ENCODE results near the gene OTOS. TPM values are rescaled to one million over a fixed set of nuclear protein-coding genes. Genes with fewer than 3 reads are reported as not detected.

Gene OTOS
- total RNA-seq, 1 donor from 2014 or later: not detected

- DNase-seq (ENCODE audit: low spot score, unreplicated experiment): no peak
- Mint-ChIP-seq H3K36me3 (ENCODE audit: insufficient read depth) (no peaks in the 10 kb centered on the region), H3K27me3 (peaks cover 36% of the 10 kb centered on the region), H3K27ac (no peak overlapping the region), H3K9me3 (ENCODE audit: low read depth) (no peaks in the 10 kb centered on the region), H3K4me3 (ENCODE audit: low read depth) (no peak overlapping the region), H3K4me1 (ENCODE audit: low read depth) (peaks cover 4% of the 10 kb centered on the region)
- no peak for TF ChIP-seq CTCF (IDR thresholded peaks at IDR 0.05; ENCODE audit: unreplicated experiment)
Measured at GRCh38 chr2:240179186-240179815, 38.8 kb upstream of the OTOS start.

- no peak for TF ChIP-seq CTCF (IDR thresholded peaks at IDR 0.05; ENCODE audit: unreplicated experiment)
- H3K4me3 Mint-ChIP-seq (ENCODE audit: low read depth): no peak overlapping the region
- no peak for DNase-seq (ENCODE audit: low spot score, unreplicated experiment)
- H3K36me3 Mint-ChIP-seq (ENCODE audit: insufficient read depth): no peaks in the 10 kb centered on the region
- no peak overlapping the region for H3K27ac Mint-ChIP-seq
- H3K4me1 Mint-ChIP-seq (ENCODE audit: low read depth): peaks cover 4% of the 10 kb centered on the region
- peaks cover 38% of the 10 kb centered on the region for H3K27me3 Mint-ChIP-seq
- no peaks in the 10 kb centered on the region for H3K9me3 Mint-ChIP-seq (ENCODE audit: low read depth)
Measured at GRCh38 chr2:240178564-240178963, 38.1 kb upstream of the OTOS start.

- H3K9me3 Mint-ChIP-seq (ENCODE audit: low read depth): peaks cover 3% of the 10 kb centered on the region
- no peak for TF ChIP-seq CTCF (IDR thresholded peaks at IDR 0.05; ENCODE audit: unreplicated experiment)
- H3K27ac Mint-ChIP-seq: no peak overlapping the region
- peaks cover 24% of the 10 kb centered on the region for H3K27me3 Mint-ChIP-seq
- H3K4me1 Mint-ChIP-seq (ENCODE audit: low read depth): peaks cover 6% of the 10 kb centered on the region
- H3K4me3 Mint-ChIP-seq (ENCODE audit: low read depth): no peak overlapping the region
- H3K36me3 Mint-ChIP-seq (ENCODE audit: insufficient read depth): no peaks in the 10 kb centered on the region
- no peak for DNase-seq (ENCODE audit: low spot score, unreplicated experiment)
Measured at GRCh38 chr2:240174496-240174895, 34.0 kb upstream of the OTOS start.

- H3K4me3 Mint-ChIP-seq (ENCODE audit: low read depth): no peak overlapping the region
- no peak for TF ChIP-seq CTCF (IDR thresholded peaks at IDR 0.05; ENCODE audit: unreplicated experiment)
- no peaks in the 10 kb centered on the region for H3K36me3 Mint-ChIP-seq (ENCODE audit: insufficient read depth)
- peaks cover 3% of the 10 kb centered on the region for H3K9me3 Mint-ChIP-seq (ENCODE audit: low read depth)
- peaks cover 24% of the 10 kb centered on the region for H3K27me3 Mint-ChIP-seq
- H3K27ac Mint-ChIP-seq: no peak overlapping the region
- H3K4me1 Mint-ChIP-seq (ENCODE audit: low read depth): peaks cover 6% of the 10 kb centered on the region
- DNase-seq (ENCODE audit: low spot score, unreplicated experiment): no peak
Measured at GRCh38 chr2:240172071-240172895, 31.8 kb upstream of the OTOS start.

GRCh38 chr2:240170883-240171282 lies 30.4 kb upstream of the OTOS start:
- Mint-ChIP-seq H3K27me3 (peaks cover 26% of the 10 kb centered on the region), H3K4me3 (ENCODE audit: low read depth) (no peak overlapping the region), H3K27ac (no peak overlapping the region), H3K9me3 (ENCODE audit: low read depth) (peaks cover 3% of the 10 kb centered on the region), H3K4me1 (ENCODE audit: low read depth) (peaks cover 2% of the 10 kb centered on the region), H3K36me3 (ENCODE audit: insufficient read depth) (no peaks in the 10 kb centered on the region)
- no peak for DNase-seq (ENCODE audit: low spot score, unreplicated experiment)
- TF ChIP-seq CTCF (IDR thresholded peaks at IDR 0.05; ENCODE audit: unreplicated experiment): no peak

Data from progenitor cell of endocrine pancreas (in vitro differentiated cells).